PC-3 (cell line): ENCODE measurements around the gene KIF21A. TPM values are rescaled to one million over a fixed set of nuclear protein-coding genes. Genes with fewer than 3 reads are reported as not detected.

ENCODE experiments used
- ATAC-seq: fragments of 200-7000 bp; cut with Tn5 transposase; 2 replicates; pipeline ENCODE4 v1.9.1; 2020; ENCODE audit warnings: mild to moderate bottlenecking, moderate library complexity
- BruUV-seq: library from RNA; stranded (reverse); fragments of 400-500 nt; replicated peaks from 2 replicates; lab custom pipeline; 2021; lab: Mats Ljungman, UMichigan
- CTCF ChIA-PET: fragments of 300-600 bp; sonication (Branson Sonifier 250); formaldehyde crosslinking; loops from one replicate; lab custom pipeline; 2022; ENCODE audit warnings: antibody characterized with exemption; lab: Charles Lee
- POLR2A ChIA-PET: fragments of 300-600 bp; sonication (Branson Sonifier 250); formaldehyde crosslinking; loops from one replicate; lab custom pipeline; 2022; ENCODE audit warnings: antibody characterized with exemption; ENCODE audit not compliant: unreplicated experiment; lab: Charles Lee
- DNase-seq: peaks from one replicate; pipeline ENCODE4 v3.0.0-alpha.2; 2015
- H2AFZ ChIP-seq: fragments of 300-600 bp; sonication (generic); 2 replicates; pipeline ENCODE4 v1.6.0; 2016; ENCODE audit warnings: antibody characterized with exemption, low read length
- H3F3A ChIP-seq: fragments of 300-600 bp; sonication (generic); one replicate; pipeline ENCODE4 v1.6.0; 2017; ENCODE audit warnings: antibody characterized with exemption, low read length, control low read depth, mild to moderate bottlenecking; ENCODE audit not compliant: unreplicated experiment
- H3K27ac ChIP-seq: fragments of 300-600 bp; sonication (generic); 2 replicates; pipeline ENCODE4 v1.5.1; 2016; ENCODE audit warnings: mild to moderate bottlenecking, low read length
- H3K27me3 ChIP-seq: fragments of 300-600 bp; sonication (generic); 2 replicates; pipeline ENCODE4 v1.6.1; 2016; ENCODE audit warnings: low read length, mixed read lengths
- H3K36me3 ChIP-seq: fragments of 300-600 bp; sonication (generic); 2 replicates; pipeline ENCODE4 v1.6.1; 2016; ENCODE audit warnings: low read depth, mixed run types, low read length, mixed read lengths
- H3K4me1 ChIP-seq: fragments of 300-600 bp; sonication (generic); 2 replicates; pipeline ENCODE4 v1.5.1; 2016; ENCODE audit warnings: low read length; ENCODE audit not compliant: insufficient read depth
- H3K4me2 ChIP-seq: fragments of 300-600 bp; sonication (generic); 2 replicates; pipeline ENCODE4 v1.6.0; 2016; ENCODE audit warnings: low read length
- H3K4me3 ChIP-seq: fragments of 300-600 bp; sonication (generic); 2 replicates; pipeline ENCODE4 v1.5.1; 2016; ENCODE audit warnings: mild to moderate bottlenecking, low read length, mixed read lengths
- H3K79me2 ChIP-seq: fragments of 300-600 bp; sonication (generic); 2 replicates; pipeline ENCODE4 v1.6.1; 2017; ENCODE audit warnings: low read length, mixed read lengths
- H3K9ac ChIP-seq: fragments of 300-600 bp; sonication (generic); 2 replicates; pipeline ENCODE4 v1.6.0; 2016; ENCODE audit warnings: mild to moderate bottlenecking, low read length
- H3K9me2 ChIP-seq: fragments of 300-600 bp; sonication (generic); replicated peaks from 2 replicates; pipeline ENCODE4 v1.6.1; 2016; ENCODE audit warnings: mixed run types, low read length, mixed read lengths
- H3K9me3 ChIP-seq: fragments of 300-600 bp; sonication (generic); 2 replicates; pipeline ENCODE4 v1.6.1; 2016; ENCODE audit warnings: low read length, mixed read lengths
- H4K20me1 ChIP-seq: fragments of 300-600 bp; sonication (generic); 2 replicates; pipeline ENCODE4 v1.6.1; 2016; ENCODE audit warnings: low read length, mixed read lengths
- CTCF ChIP-seq: fragments of 300-600 bp; sonication (generic); conservative IDR thresholded peaks from 2 replicates; pipeline ENCODE4 v1.5.1; 2017; ENCODE audit warnings: antibody characterized with exemption, low read depth, mild to moderate bottlenecking, low read length
- EZH2 ChIP-seq: fragments of 300-600 bp; sonication (generic); IDR thresholded peaks from one replicate; pipeline ENCODE4 v1.6.1; 2017; ENCODE audit warnings: antibody characterized with exemption, mild to moderate bottlenecking, low read length; ENCODE audit not compliant: unreplicated experiment
- EZH2phosphoT487 ChIP-seq: fragments of 300-600 bp; sonication (generic); IDR thresholded peaks from 2 replicates; pipeline ENCODE4 v1.6.1; 2018; ENCODE audit warnings: mild to moderate bottlenecking, antibody characterized with exemption, low read length, borderline replicate concordance
- intact Hi-C: fragments of 100-400 bp; cut with micrococcal nuclease; formaldehyde crosslinking; loops from 2 replicates; pipeline ENCODE4 v1.9.0; 2023
- total RNA-seq: library from RNA; depleted of rRNA; stranded (reverse); fragments of >200 nt; gene quantifications from 2 replicates; pipeline ENCODE4 v1.2.3, GENCODE V29; 2014

The KIF21A gene
- total RNA-seq, 1 experiment from 2014 or later: 25.1 TPM

GRCh38 chr12:39405580-39405979, 37.3 kb downstream of the KIF21A start:
- ATAC-seq: no peak
- Histone ChIP-seq H2AFZ (no peak overlapping the region), H3K9me2 (no peaks in the 10 kb centered on the region), H3K9me3 (no peaks in the 10 kb centered on the region), H3K79me2 (peaks cover 19% of the 10 kb centered on the region), H3K4me1 (no peaks in the 10 kb centered on the region), H3K9ac (no peak overlapping the region), H3K27ac (no peak overlapping the region), H4K20me1 (no peaks in the 10 kb centered on the region), H3K4me3 (no peak overlapping the region), H3K4me2 (no peak overlapping the region), H3F3A (no peaks in the 10 kb centered on the region), H3K27me3 (no peaks in the 10 kb centered on the region), H3K36me3 (no peaks in the 10 kb centered on the region)
- TF ChIP-seq EZH2phosphoT487: no peak
- no peak for TF ChIP-seq EZH2
- no peak for TF ChIP-seq CTCF
- no peak for DNase-seq
- BruUV-seq: no TSS peak
- POLR2A ChIA-PET: no interaction called here
- intact Hi-C loops: no loop called here
- CTCF ChIA-PET: no interaction called here

GRCh38 chr12:39404000-39404399, 38.9 kb downstream of the KIF21A start:
- intact Hi-C loops: no loop called here
- Histone ChIP-seq H3F3A (no peaks in the 10 kb centered on the region), H3K4me2 (no peak overlapping the region), H3K4me3 (no peak overlapping the region), H3K4me1 (no peaks in the 10 kb centered on the region), H2AFZ (no peak overlapping the region), H3K9me2 (no peaks in the 10 kb centered on the region), H3K36me3 (no peaks in the 10 kb centered on the region), H3K27me3 (no peaks in the 10 kb centered on the region), H3K79me2 (peaks cover 19% of the 10 kb centered on the region), H3K27ac (no peak overlapping the region), H4K20me1 (no peaks in the 10 kb centered on the region), H3K9me3 (no peaks in the 10 kb centered on the region), H3K9ac (no peak overlapping the region)
- no peak for DNase-seq
- ATAC-seq: no peak
- no TSS peak for BruUV-seq
- ChIA-PET CTCF (interaction anchor here (0.6 kb wide), 1 partner anchor 536 kb away, joined by 3 read pairs; no protein-coding TSS in a partner anchor), POLR2A (no interaction called here)
- TF ChIP-seq EZH2phosphoT487 (no peak), EZH2 (no peak), CTCF (no peak)

- ATAC-seq (no peak), DNase-seq (no peak)
- Histone ChIP-seq H3K4me1 (no peaks in the 10 kb centered on the region), H2AFZ (no peak overlapping the region), H3K9me3 (no peaks in the 10 kb centered on the region), H3K27me3 (no peaks in the 10 kb centered on the region), H3K9me2 (no peaks in the 10 kb centered on the region), H3K4me2 (no peak overlapping the region), H3K9ac (no peak overlapping the region), H3K36me3 (no peaks in the 10 kb centered on the region), H4K20me1 (no peaks in the 10 kb centered on the region), H3K79me2 (peaks cover 19% of the 10 kb centered on the region), H3K27ac (no peak overlapping the region), H3K4me3 (no peak overlapping the region), H3F3A (no peaks in the 10 kb centered on the region)
- no TSS peak for BruUV-seq
- no peak for TF ChIP-seq EZH2phosphoT487
- ChIA-PET CTCF (no interaction called here), POLR2A (interaction anchor here (0.6 kb wide), 1 partner anchor 492 kb away, joined by 3 read pairs; no protein-coding TSS in a partner anchor)
- intact Hi-C loops: no loop called here
Measured at GRCh38 chr12:39403376-39403775, 39.5 kb downstream of the KIF21A start.
